HCT116 (cell line): ENCODE data around the gene EVC2.

ENCODE experiments used
- CTCF ChIP-seq, 3 experiments: fragments of 200-600 bp in 1 of 3; sonication (generic) in 1 of 3; IDR thresholded peaks in 2 of 3; conservative IDR thresholded peaks in 1 of 3; 2 replicates each; pipeline ENCODE4 v1.5.1; 2012 to 2017; ENCODE audit warnings: low read depth in 2 of 3, low read length in 2 of 3, antibody characterized with exemption in 1 of 3, borderline replicate concordance in 1 of 3, control low read depth in 1 of 3, mild to moderate bottlenecking in 1 of 3, mixed read lengths in 1 of 3, mixed run types in 1 of 3, moderate library complexity in 1 of 3; ENCODE audit not compliant: insufficient read depth in 1 of 3
- JUND ChIP-seq: IDR thresholded peaks from 2 replicates; pipeline ENCODE4 v1.6.1; 2012
- MAX ChIP-seq: IDR thresholded peaks from 2 replicates; pipeline ENCODE4 v1.6.1; 2012
- POLR2A ChIP-seq: IDR thresholded peaks from 2 replicates; pipeline ENCODE4 v1.7.0; 2011; ENCODE audit warnings: borderline replicate concordance; ENCODE audit not compliant: insufficient read depth, insufficient read length; ENCODE audit errors: extremely low read depth
- SIN3A ChIP-seq: IDR thresholded peaks from 2 replicates; pipeline ENCODE4 v1.6.1; 2012; ENCODE audit warnings: low read depth
- ZNF274 ChIP-seq: fragments of 200-500 bp; sonication (Bioruptor generic); IDR thresholded peaks from 2 replicates; pipeline ENCODE4 v1.6.1; 2014; ENCODE audit warnings: mild to moderate bottlenecking, low read depth, low read length, inconsistent platforms
- TF ChIP-seq, protein P1 (sequence below): IDR thresholded peaks from 2 replicates; pipeline ENCODE4 v1.6.1; 2012; ENCODE audit warnings: low read depth

GRCh38 chr4:5651089-5651488, 57.3 kb downstream of the EVC2 start:
- TF ChIP-seq, protein P1, sequence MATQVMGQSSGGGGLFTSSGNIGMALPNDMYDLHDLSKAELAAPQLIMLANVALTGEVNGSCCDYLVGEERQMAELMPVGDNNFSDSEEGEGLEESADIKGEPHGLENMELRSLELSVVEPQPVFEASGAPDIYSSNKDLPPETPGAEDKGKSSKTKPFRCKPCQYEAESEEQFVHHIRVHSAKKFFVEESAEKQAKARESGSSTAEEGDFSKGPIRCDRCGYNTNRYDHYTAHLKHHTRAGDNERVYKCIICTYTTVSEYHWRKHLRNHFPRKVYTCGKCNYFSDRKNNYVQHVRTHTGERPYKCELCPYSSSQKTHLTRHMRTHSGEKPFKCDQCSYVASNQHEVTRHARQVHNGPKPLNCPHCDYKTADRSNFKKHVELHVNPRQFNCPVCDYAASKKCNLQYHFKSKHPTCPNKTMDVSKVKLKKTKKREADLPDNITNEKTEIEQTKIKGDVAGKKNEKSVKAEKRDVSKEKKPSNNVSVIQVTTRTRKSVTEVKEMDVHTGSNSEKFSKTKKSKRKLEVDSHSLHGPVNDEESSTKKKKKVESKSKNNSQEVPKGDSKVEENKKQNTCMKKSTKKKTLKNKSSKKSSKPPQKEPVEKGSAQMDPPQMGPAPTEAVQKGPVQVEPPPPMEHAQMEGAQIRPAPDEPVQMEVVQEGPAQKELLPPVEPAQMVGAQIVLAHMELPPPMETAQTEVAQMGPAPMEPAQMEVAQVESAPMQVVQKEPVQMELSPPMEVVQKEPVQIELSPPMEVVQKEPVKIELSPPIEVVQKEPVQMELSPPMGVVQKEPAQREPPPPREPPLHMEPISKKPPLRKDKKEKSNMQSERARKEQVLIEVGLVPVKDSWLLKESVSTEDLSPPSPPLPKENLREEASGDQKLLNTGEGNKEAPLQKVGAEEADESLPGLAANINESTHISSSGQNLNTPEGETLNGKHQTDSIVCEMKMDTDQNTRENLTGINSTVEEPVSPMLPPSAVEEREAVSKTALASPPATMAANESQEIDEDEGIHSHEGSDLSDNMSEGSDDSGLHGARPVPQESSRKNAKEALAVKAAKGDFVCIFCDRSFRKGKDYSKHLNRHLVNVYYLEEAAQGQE: no peak
- TF ChIP-seq CTCF (IDR thresholded peaks at IDR 0.05 in 2 of 3, conservative IDR thresholded peaks at IDR 0.05 in 1 of 3; ENCODE audit: borderline replicate concordance in 1 of 3, insufficient read depth in 1 of 3, low read depth in 2 of 3, low read length in 2 of 3) (no peak), POLR2A (no peak), ZNF274 (no peak), SIN3A (no peak), MAX (no peak), JUND (no peak)
